ENCODE measurements around the gene KRT35.

DNA sequence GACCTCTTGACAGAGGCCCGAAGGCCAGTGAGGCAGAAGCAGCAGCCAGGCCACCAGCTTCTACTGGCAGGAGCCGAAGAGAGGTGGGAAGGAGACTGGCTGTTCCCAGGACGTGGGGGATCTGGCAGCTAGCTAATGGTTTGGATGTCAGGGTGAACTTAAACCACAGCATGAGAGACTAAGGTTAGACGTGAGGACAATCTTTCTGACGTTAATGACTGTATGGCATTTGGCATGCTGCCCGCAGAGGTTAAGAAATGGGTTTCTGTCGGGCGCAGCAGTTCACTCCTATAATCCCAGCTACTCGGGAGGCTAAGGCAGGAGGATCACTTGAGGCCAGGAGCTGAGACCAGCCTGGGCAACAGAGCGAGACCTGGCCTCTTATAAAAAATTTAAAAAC, 30.8 kb upstream of the KRT35 start:
- TF ChIP-seq CTCF (IDR thresholded peaks at IDR 0.05 in 2 of 3, conservative IDR thresholded peaks at IDR 0.05 in 1 of 3; ENCODE audit: control insufficient read depth in 2 of 3, extremely low read depth in 1 of 3, insufficient read depth in 1 of 3, low read depth in 3 of 3, low read length in 3 of 3) = no peak
- TF ChIP-seq POLR2A (IDR thresholded peaks at IDR 0.05; ENCODE audit: low read depth, low read length) = no peak
- no peak for TF ChIP-seq BHLHE40 (IDR thresholded peaks at IDR 0.05; ENCODE audit: borderline replicate concordance in 1 of 2, low read depth in 2 of 2, low read length in 1 of 2)
- no peak for TF ChIP-seq NR2C1 (IDR thresholded peaks at IDR 0.05)
- TF ChIP-seq BACH1 (IDR thresholded peaks at IDR 0.05; ENCODE audit: borderline replicate concordance) = no peak
- TF ChIP-seq ZNF274 (IDR thresholded peaks at IDR 0.05; ENCODE audit: insufficient read depth, insufficient read length) = no peak
- no peak for TF ChIP-seq RBBP5 (conservative IDR thresholded peaks at IDR 0.05)
- no peak for TF ChIP-seq RAD21 (IDR thresholded peaks at IDR 0.05; ENCODE audit: insufficient read depth, low read depth, low read length)
- TF ChIP-seq BMI1 (IDR thresholded peaks at IDR 0.05; ENCODE audit: borderline replicate concordance) = no peak
- TF ChIP-seq MAX (IDR thresholded peaks at IDR 0.05; ENCODE audit: low read depth, low read length) = no peak
- no peak for TF ChIP-seq TARDBP (IDR thresholded peaks at IDR 0.05; ENCODE audit: borderline replicate concordance)
- TF ChIP-seq, protein P1, sequence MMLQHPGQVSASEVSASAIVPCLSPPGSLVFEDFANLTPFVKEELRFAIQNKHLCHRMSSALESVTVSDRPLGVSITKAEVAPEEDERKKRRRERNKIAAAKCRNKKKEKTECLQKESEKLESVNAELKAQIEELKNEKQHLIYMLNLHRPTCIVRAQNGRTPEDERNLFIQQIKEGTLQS (IDR thresholded peaks at IDR 0.05; ENCODE audit: borderline replicate concordance, extremely low read depth, low read depth, low read length) = no peak

Data from GM12878 (cell line).